Endothelial cell of umbilical vein (primary cell): ENCODE measurements around the gene AUTS2. TPM values are rescaled to one million over a fixed set of nuclear protein-coding genes. Genes with fewer than 3 reads are reported as not detected.

ENCODE experiments used
- BruUV-seq: library from RNA; stranded (reverse); fragments of 400-500 nt; replicated peaks from 2 replicates; lab custom pipeline; 2021; lab: Mats Ljungman, UMichigan
- CTCF ChIA-PET: fragments of 300-600, 350-600 bp; sonication (Branson Sonifier 250); formaldehyde crosslinking; loops from one replicate; lab custom pipeline; 2021; ENCODE audit warnings: antibody characterized with exemption, inconsistent platforms; lab: Charles Lee
- POLR2A ChIA-PET: fragments of 300-600, 350-600 bp; sonication (Branson Sonifier 250); formaldehyde crosslinking; loops from one replicate; lab custom pipeline; 2021; ENCODE audit warnings: antibody characterized with exemption, inconsistent platforms; lab: Charles Lee
- DNase-seq: peaks from one replicate; pipeline ENCODE4 v3.0.0-alpha.2; 2011; ENCODE audit warnings: low read depth, low spot score
- FAIRE-seq: peaks from 2 replicates; lab custom pipeline; 2011; peaks lifted over from hg19 to GRCh38; lab: Jason Lieb, UNC
- H2AFZ ChIP-seq: 2 replicates; pipeline ENCODE4 v1.6.0; 2012; ENCODE audit warnings: low read depth, low read length, control low read depth, inconsistent platforms
- H3K27ac ChIP-seq: 2 replicates; pipeline ENCODE4 v1.5.1; 2011; ENCODE audit warnings: low read depth, mild to moderate bottlenecking, control low read depth, low read length, moderate library complexity; ENCODE audit not compliant: insufficient read depth
- H3K27me3 ChIP-seq, 2 experiments: 2 replicates each; pipeline versions ENCODE4 v1.6.0 to v1.6.1; 2011; ENCODE audit warnings: low read length in 2 of 2, mixed read lengths in 1 of 2; ENCODE audit not compliant: control insufficient read depth in 2 of 2, insufficient read depth in 2 of 2
- H3K36me3 ChIP-seq, 2 experiments: 2 replicates in 1 of 2; 3 replicates in 1 of 2; pipeline ENCODE4 v1.5.1; 2011; ENCODE audit warnings: low read length in 2 of 2, mild to moderate bottlenecking in 1 of 2, moderate library complexity in 1 of 2; ENCODE audit not compliant: control insufficient read depth in 2 of 2, insufficient read depth in 2 of 2; ENCODE audit errors: extremely low read depth in 1 of 2
- H3K4me1 ChIP-seq: 3 replicates; pipeline ENCODE4 v1.5.1; 2011; ENCODE audit warnings: mild to moderate bottlenecking, low read length; ENCODE audit not compliant: control insufficient read depth, insufficient read depth; ENCODE audit errors: extremely low read depth
- H3K4me2 ChIP-seq: 2 replicates; pipeline ENCODE4 v1.6.1; 2011; ENCODE audit warnings: low read length, control low read depth, mixed read lengths; ENCODE audit not compliant: insufficient read depth
- H3K4me3 ChIP-seq, 3 experiments: fragments of 200-600 bp in 1 of 3; sonication (generic), shearing (Covaris generic) in 1 of 3; replicated peaks in 1 of 3; 2 replicates each; pipeline ENCODE4 v1.5.1; 2011 to 2016; ENCODE audit warnings: control low read depth in 3 of 3, low read length in 3 of 3, mild to moderate bottlenecking in 2 of 3, inconsistent platforms in 1 of 3, low read depth in 1 of 3, moderate library complexity in 1 of 3; ENCODE audit not compliant: insufficient read depth in 1 of 3
- H3K79me2 ChIP-seq: 2 replicates; pipeline ENCODE4 v1.6.0; 2012; ENCODE audit warnings: low read length, inconsistent platforms; ENCODE audit not compliant: control insufficient read depth, insufficient read depth
- H3K9ac ChIP-seq: replicated peaks from 2 replicates; pipeline ENCODE3; 2011; ENCODE audit warnings: low read length, control low read depth; ENCODE audit not compliant: insufficient read depth; ENCODE audit errors: extremely low read depth
- H3K9me1 ChIP-seq: replicated peaks from 3 replicates; pipeline ENCODE4 v1.6.0; 2011; ENCODE audit warnings: mild to moderate bottlenecking, low read length; ENCODE audit not compliant: control insufficient read depth, insufficient read depth; ENCODE audit errors: extremely low read depth
- H3K9me3 ChIP-seq: replicated peaks from 2 replicates; pipeline ENCODE4 v1.5.1; 2012; ENCODE audit warnings: low read length, inconsistent platforms; ENCODE audit not compliant: control insufficient read depth, insufficient read depth
- H4K20me1 ChIP-seq: replicated peaks from 2 replicates; pipeline ENCODE3; 2011; ENCODE audit warnings: mild to moderate bottlenecking, low read length; ENCODE audit not compliant: control insufficient read depth, insufficient read depth; ENCODE audit errors: extremely low read depth
- CTCF ChIP-seq, 2 donors: IDR thresholded peaks; 1 replicate in 1 of 2; 2 replicates in 1 of 2; pipeline ENCODE4 v1.5.1; 2011; ENCODE audit warnings: low read length in 2 of 2, mild to moderate bottlenecking in 2 of 2, moderate library complexity in 2 of 2, control low read depth in 1 of 2, inconsistent platforms in 1 of 2, low read depth in 1 of 2; ENCODE audit not compliant: insufficient read depth in 1 of 2; ENCODE audit errors: extremely low read depth in 1 of 2
- EZH2 ChIP-seq: IDR thresholded peaks from 2 replicates; pipeline ENCODE4 v1.6.1; 2012; ENCODE audit warnings: borderline replicate concordance, low read depth, mild to moderate bottlenecking, moderate library complexity, low read length, inconsistent platforms; ENCODE audit not compliant: severe bottlenecking
- FOS ChIP-seq: IDR thresholded peaks from 2 replicates; pipeline ENCODE4 v1.6.1; 2011; ENCODE audit warnings: mild to moderate bottlenecking, low read length, moderate library complexity, borderline replicate concordance; ENCODE audit not compliant: insufficient read depth
- GATA2 ChIP-seq: IDR thresholded peaks from 2 replicates; pipeline ENCODE4 v1.7.0; 2011; ENCODE audit warnings: low read depth, mild to moderate bottlenecking, moderate library complexity, mixed read lengths, low read length; ENCODE audit not compliant: insufficient read length, insufficient read depth
- JUN ChIP-seq: IDR thresholded peaks from 2 replicates; pipeline ENCODE4 v1.6.1; 2011; ENCODE audit warnings: borderline replicate concordance, low read depth; ENCODE audit not compliant: insufficient read length, insufficient read depth
- MAX ChIP-seq: IDR thresholded peaks from 2 replicates; pipeline ENCODE4 v1.6.1; 2011; ENCODE audit not compliant: insufficient read depth, insufficient read length
- MYC ChIP-seq: IDR thresholded peaks from one replicate; pipeline ENCODE4 v1.6.1; 2011; ENCODE audit warnings: mild to moderate bottlenecking, low read depth, low read length
- POLR2A ChIP-seq: IDR thresholded peaks from 2 replicates; pipeline ENCODE4 v1.6.1; 2012; ENCODE audit warnings: low read depth, mild to moderate bottlenecking, control low read depth, low read length
- POLR2AphosphoS5 ChIP-seq: IDR thresholded peaks from 2 replicates; pipeline ENCODE4 v1.6.1; 2012; ENCODE audit warnings: low read depth, mild to moderate bottlenecking, control low read depth, low read length, moderate library complexity; ENCODE audit not compliant: insufficient read depth
- dilution Hi-C: fragments of 300-500 bp; cut with MboI; formaldehyde crosslinking; loops from one replicate; pipeline ENCODE4 v1.15.0; 2019; ENCODE audit warnings: low sequenced_read_pairs; ENCODE audit not compliant: extremely low pct_ligation_motif_present
- intact Hi-C: fragments of 100-400 bp; cut with micrococcal nuclease; formaldehyde crosslinking; loops from one replicate; pipeline ENCODE4 v1.10.0; 2022
- polyA plus RNA-seq, 4 experiments: library from polyadenylated mRNA; depleted of rRNA in 3 of 4; stranded (reverse) in 3 of 4; unstranded in 1 of 4; fragments of >200 nt; gene quantifications; 2 replicates each; pipeline versions ENCODE4 v1.2.1 to v1.2.3, GENCODE V29; 2011 to 2012; ENCODE audit warnings: missing spikeins in 1 of 4
- total RNA-seq: library from RNA; stranded (reverse); gene quantifications from 2 replicates; pipeline ENCODE4 v1.2.3, GENCODE V29; 2021

AUTS2 gene
- total and polyA plus RNA-seq, 2 donors (not counting 3 experiments of a cell fraction or from before 2014, with no cell fraction given): 0.59 to 8.0 TPM

GRCh38 chr7:70014472-70015177 is 416.4 kb downstream of the AUTS2 start:
- FAIRE-seq (no peak), DNase-seq (no peak)
- no TSS peak for BruUV-seq
- no peak overlapping the region for H2AFZ ChIP-seq
- POLR2A ChIA-PET: no interaction called here
- TF ChIP-seq FOS (no peak), GATA2 (no peak), JUN (no peak), CTCF (IDR thresholded peaks at IDR 0.05; ENCODE audit: extremely low read depth in 1 of 2, insufficient read depth in 1 of 2, low read depth in 1 of 2, low read length in 2 of 2) (no peak), POLR2AphosphoS5 (no peak), MAX (no peak), EZH2 (no peak), POLR2A (no peak), MYC (no peak)
- H3K27ac ChIP-seq: no peak overlapping the region
- dilution Hi-C loops: no loop called here
- no peaks in the 10 kb centered on the region for H4K20me1 ChIP-seq
- no peak overlapping the region for H3K4me3 ChIP-seq
- H3K36me3 ChIP-seq: no peaks in the 10 kb centered on the region
- CTCF ChIA-PET: no interaction called here
- H3K79me2 ChIP-seq: no peaks in the 10 kb centered on the region
- no peaks in the 10 kb centered on the region for H3K4me1 ChIP-seq
- H3K4me2 ChIP-seq: no peak overlapping the region
- H3K9ac ChIP-seq: no peak overlapping the region
- H3K9me1 ChIP-seq: no peaks in the 10 kb centered on the region
- H3K27me3 ChIP-seq: no peaks in the 10 kb centered on the region
- no peaks in the 10 kb centered on the region for H3K9me3 ChIP-seq
- intact Hi-C loops: no loop called here
